Stimulated activated CD8-positive, alpha-beta memory T cell treated with anti-CD3 and anti-CD28 coated beads, Interleukin-7, amount 100 ng/mL, for 48 hours (primary cell): ENCODE data around the gene SUSD6.
"Not testable (repeated sequence)": the region's sequence is repeated elsewhere in the genome, so short reads cannot be mapped to it uniquely, and the experiment has no call there.

Source experiments
- DNase-seq, 2 donors: peaks; one replicate each; pipeline ENCODE4 v3.0.0-alpha.2; 2020; ENCODE audit warnings: low read depth in 1 of 2; ENCODE audit errors: extremely low read depth in 1 of 2

The SUSD6 gene

GRCh38 chr14:69591317-69591716 is 20.1 kb upstream of the SUSD6 start:
- no peak for DNase-seq

DNA sequence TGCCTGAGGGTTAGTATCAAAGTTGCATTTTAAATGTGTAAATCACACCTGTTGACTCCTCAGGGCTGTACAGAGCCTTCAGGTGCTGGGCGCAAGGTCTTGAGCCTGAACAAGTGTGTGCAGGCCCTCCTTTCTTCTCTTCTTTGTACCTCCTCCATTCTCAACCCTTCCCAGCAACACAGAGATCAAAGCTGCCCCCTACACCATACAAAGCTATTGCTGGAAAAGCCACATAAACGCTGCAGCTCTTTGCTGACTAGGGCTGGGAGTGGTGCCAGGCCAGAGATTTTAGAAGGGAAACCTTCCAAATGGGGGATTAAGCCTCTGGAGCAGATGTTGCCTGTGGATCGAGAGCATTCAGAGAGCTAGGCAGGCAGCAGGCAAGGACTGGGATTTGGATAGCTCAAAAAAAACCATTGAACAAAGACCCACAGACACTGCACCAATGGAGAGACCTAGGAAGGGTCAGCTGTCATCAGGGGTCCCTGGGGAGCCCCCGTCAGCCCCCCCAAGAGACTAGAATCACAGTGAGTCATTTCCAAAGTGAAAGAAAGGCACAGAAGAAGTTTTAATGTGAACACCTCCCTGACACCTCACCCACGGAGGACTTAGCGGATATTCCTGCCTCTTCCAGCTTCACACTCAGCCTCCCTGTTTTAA is 18.2 kb upstream of the SUSD6 start:
- DNase-seq, result no peak

DNA sequence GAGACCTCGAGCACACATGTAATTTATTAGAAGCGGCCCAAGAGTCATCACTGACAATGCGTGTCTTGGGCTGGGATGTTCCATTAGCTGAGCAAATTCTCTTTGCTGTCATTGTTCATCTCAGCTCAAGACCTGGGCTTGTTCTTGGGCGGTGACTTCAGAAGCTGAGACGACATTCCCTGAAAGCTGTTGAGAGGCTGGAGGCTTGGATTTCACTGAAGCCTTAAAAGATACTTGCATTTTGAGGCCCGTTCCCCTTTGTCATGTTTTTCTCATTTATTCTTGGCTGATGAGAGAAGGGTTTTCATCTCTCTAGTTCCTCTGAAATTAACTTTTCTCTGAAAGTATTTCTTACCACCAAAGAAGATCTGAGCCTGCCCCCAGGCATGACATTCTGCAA is 16.6 kb upstream of the SUSD6 start:
- DNase-seq, result no peak

GRCh38 chr14:69595336-69595735 is 16.1 kb upstream of the SUSD6 start:
- DNase-seq, result no peak

GRCh38 chr14:69599431-69599830 is 12.0 kb upstream of the SUSD6 start:
- not testable (repeated sequence) for DNase-seq

- no peak for DNase-seq
Observed at GRCh38 chr14:69600304-69600891, 11.0 kb upstream of the SUSD6 start.

DNA sequence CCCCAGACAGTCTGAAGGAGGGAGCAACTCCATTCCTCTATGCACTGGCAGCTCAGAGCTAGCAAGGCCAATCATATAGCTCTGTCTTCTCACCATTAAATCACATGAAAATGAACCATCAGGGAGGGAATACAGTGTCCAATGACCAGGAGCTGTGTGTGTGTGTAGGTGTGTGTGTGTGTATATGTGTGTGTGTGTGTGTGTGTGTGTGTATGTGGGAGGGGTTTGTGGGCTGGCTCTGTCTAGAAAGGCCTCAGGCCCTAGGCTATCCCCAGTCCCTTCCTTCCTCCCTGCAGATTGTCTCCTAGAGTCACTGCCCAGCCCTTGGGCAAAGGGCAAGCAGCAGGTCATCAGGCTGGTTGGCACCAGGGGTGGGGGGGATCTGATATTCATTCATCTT is 5.7 kb upstream of the SUSD6 start:
- DNase-seq, result no peak

DNA sequence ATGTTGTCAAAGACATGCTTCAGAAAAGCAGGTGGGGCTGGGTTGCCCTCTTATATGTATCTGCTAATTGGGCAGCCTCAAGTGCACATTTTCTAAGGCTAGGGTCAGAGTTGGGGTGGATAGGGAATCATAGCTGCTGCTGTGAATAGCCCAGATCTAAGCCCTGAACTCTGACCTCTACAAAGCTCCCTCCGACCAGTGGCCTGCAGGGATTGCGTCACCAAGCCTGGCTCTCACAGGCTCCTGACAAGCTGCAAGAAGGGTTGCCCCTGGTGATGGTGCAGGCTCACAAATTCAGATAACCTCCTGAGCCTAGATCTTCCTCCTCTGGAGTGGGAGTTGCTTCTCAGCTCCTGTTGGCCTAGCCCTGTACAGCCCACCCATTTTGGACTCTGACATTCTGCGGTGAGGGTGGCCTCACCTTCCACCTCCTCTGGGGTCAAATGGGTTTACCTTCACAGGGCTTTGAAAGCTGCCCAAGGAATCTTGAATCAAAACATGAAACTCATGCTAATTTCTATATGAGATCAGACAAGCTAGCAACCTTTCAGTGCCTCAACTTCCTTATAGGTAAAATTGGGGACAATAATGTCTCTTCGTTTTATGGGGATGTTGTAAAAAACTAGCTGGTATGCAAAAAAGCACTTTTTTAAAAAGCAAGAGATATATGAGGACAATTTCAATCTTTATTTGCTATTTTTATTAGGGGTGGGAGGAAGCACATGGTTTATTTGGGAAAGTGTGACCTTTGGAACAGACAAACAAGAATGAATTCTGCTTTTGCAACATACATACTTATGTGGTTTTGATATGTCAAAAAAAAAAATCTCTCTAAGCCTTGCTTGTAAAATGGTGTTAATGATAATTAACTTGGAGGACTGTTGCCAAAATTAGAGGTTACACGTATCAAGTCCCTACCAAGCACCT is 4.9 kb upstream of the SUSD6 start:
- DNase-seq, result no peak

- no peak for DNase-seq
Observed at GRCh38 chr14:69610020-69610873, 1.1 kb upstream of the SUSD6 start.

DNA sequence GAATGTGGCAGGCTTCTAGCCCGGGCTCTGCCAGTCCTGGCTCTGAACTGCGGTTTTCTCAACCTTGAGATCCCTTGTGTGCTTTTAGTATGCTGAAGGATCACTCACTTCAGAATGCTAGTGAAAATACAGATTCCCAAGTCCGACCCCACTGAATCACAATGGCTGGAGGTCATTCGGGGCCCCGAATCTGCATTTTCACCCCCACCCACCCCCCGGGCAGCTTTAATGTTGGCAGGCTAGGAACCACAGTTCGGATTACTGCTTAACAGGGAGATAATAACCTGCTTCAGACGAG is 573 bp upstream of the SUSD6 start:
- no peak for DNase-seq

DNA sequence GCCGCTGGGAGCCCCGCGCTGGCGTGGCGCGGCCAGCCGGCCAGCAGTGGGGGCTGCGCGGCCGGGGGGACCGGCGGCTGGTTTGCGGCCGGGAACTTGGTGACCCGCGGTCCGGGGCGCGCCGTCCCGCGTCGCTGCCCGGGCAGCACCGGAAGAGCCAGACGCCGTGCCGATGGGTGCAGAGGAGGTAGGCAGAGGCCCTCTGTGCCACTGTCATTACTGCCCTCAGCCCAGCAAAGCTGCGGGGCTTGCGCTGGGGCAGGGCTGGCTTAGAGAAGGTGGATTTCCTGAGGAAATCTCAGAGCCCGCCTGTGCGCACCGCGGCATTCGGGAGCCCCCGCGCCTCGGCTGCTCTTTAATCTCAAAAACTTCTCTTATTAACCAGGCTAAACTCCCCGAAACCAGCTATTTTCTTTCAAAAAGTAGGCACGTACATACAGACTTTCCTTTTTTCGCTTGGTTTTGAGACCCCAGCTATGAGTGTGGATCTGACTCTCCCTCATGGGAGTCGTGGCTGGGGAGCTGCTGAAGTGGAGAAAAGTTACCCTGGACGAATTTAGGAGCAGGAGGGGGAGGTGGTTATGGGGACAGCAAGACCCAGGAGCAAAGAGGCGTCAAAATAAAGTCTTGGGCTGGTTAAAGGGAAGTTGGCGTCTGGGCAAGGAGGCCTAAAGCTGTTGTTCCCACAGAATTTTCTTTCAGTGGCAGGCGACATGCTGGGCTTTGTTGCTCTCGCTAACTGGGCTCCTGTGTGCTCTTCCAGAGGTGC is 802 bp downstream of the SUSD6 start:
- DNase-seq, result no peak

GRCh38 chr14:69612783-69613130 is 1.4 kb downstream of the SUSD6 start:
- DNase-seq, result no peak

DNA sequence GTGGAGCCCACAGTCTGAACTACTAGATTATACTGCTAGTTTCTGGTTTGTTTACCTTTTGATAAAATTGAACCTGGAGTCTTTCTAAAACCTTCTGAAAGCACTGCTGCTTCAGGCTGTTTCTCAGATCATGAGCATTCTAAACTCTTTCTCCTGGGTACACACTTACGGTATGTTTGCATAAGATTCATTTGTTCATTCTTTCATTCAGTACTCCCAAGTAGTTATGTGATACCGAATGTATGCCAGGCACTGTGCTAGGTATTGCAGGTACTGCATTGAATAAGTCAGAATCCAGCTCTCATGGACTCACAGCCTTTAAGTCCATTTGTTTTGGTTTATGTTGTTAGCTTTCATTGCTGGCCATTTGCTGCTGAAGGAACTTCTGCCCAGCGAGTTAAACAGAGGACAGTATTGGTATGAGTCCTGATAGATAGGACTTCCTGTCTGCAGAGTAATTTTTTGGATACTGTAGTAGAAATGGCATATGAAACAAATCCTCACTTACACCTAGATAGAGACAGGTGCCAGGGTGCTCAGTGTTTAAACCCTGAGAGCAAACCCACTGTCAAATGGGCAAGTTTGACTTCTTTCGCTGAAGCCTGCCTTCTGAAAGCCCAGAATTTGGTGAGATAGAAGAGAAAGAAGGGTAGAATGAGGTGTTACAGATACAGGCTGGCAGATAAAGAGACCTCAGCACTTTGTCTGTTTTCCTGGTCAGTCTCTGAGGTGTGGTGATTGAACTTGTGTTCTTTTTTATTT is 2.1 kb downstream of the SUSD6 start:
- DNase-seq, result no peak

DNA sequence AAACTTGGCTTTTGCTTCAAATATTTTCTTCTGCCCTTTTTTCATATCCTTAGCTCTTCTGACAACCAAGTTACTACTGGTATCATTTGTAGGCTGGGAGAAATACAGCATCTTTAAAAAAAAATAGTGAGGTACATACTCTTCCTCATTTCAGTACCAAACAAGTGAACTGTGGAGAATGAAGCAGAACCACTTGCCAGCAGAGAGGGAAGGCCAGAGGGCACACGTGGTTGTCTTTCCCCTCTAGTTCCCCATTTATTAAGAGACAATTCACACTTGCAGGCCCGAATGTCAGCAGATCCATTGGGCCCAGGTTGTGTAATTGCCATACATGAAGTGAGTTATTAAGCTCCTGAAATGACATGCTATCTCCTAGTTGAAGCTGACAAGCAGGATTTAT is 3.2 kb downstream of the SUSD6 start:
- no peak for DNase-seq

DNA sequence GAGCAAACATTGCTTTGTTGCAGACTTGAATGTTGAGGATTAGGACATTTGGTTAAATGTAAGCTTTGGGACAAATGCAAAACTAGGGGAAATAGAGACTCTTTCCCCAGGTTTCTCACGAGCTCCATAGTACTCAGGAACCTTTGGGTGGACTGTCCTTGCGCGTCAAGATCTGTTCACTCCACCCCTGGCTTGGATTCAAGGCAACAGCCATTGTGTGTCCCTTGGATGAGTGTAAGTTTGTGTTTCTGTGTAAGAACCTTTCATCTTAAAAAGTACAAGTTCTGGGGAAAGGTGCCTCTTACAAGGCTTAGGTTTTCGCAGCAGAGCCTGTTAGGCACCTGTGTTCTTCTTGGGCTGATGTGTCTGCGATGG is 3.7 kb downstream of the SUSD6 start:
- no peak for DNase-seq

DNA sequence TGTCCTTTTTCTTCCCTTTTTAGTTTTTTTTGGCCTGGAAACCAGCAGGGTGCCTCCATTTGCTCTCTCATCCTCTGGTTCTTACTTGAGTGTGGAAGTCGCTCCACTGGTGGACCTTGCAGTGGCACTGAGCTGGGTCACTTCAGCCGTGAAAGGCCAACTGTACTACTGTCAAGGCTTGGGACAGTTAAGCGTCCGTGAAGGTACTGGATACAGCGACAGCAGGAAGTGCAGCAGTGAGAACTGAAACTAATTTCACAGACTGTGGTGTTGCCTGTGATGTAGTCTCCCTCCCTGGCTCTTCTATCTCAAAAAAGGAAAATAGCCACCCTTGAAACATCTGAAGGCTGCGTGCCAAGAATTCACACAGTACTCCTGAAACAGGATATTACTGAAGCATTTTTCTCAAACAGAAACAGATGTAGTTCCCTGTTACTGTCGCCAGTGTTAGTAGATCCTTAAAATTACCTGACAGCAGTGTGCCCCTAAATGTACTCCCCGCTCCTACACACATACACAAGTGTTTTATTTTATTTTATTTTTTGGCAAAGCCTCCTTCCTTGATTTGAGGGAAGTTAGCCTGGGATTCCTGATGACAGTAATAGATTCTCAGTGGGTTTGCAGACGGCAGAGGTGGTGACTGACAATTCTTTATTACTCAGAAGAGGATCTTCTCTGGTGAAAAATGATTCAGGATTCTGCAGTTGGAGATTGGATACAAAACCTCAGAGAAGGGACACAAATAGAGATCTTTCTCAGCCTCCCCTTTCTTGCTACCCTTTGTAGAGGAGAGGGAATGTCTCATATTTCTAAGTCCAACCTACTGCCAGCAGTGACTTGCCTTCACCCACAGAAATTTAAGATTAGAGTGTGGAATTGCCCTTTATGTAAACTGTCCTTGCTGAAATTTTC is 4.4 kb downstream of the SUSD6 start:
- no peak for DNase-seq

- no peak for DNase-seq
Observed at GRCh38 chr14:69616408-69616773, 5.0 kb downstream of the SUSD6 start.

GRCh38 chr14:69617796-69618195 is 6.4 kb downstream of the SUSD6 start:
- DNase-seq, result no peak

GRCh38 chr14:69619012-69619411 is 7.6 kb downstream of the SUSD6 start:
- DNase-seq, result no peak
